NOMO-1 (cell line): ENCODE data around the gene NAP1L5.
A peak's percentile ranks its signal among the peaks of the same experiment; 100 is the strongest.

ENCODE experiments used
- DNase-seq, 2 experiments: peaks; one replicate each; lab custom pipeline; 2025; ENCODE audit not compliant: unreplicated experiment in 2 of 2; lab: John Stamatoyannopoulos, UW

NAP1L5 gene

DNA sequence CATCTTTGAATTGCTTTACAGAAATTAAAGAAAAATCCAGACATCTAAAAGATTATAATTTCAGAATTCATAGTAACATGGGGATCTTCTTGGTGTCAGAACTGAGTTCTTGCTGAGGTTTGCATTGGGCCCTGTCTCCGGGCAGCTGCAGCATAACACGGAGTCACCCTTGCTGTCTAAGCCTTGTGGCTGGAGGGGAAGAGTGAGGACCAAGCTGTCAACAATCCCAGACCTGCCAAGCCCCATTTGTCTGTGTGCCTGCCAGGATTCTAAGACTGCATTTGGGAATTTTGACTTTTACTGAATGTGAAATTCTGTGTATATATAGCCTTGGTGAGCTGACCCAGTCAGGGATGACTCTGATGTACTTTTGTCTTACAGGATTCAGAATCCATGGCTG lies 25.2 kb upstream of the NAP1L5 start:
- no peak for DNase-seq

DNA sequence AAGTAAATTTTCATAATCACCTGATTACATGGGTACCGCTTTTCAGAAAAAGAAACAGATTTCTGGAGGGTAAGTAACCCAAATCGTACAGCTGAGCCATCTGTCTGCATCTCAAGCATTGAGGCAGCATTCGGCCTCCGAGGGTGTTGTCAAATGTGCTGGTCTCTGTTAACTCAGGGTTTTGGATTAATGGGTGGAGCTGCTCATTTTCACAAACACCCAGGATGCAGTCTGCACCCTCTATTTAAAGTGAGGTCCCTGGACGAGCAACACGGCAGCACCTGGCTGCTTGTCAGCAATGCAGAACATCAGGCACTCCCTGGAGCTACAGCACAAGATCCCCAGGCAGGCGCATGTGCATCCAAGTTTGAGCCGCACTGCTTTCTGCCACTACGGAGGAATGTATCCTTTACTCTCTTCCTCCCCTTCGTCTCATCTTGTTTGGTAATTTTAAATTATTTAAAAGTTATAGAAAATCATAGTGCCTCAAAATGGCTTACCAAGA lies 24.7 kb upstream of the NAP1L5 start:
- no peak for DNase-seq

DNA sequence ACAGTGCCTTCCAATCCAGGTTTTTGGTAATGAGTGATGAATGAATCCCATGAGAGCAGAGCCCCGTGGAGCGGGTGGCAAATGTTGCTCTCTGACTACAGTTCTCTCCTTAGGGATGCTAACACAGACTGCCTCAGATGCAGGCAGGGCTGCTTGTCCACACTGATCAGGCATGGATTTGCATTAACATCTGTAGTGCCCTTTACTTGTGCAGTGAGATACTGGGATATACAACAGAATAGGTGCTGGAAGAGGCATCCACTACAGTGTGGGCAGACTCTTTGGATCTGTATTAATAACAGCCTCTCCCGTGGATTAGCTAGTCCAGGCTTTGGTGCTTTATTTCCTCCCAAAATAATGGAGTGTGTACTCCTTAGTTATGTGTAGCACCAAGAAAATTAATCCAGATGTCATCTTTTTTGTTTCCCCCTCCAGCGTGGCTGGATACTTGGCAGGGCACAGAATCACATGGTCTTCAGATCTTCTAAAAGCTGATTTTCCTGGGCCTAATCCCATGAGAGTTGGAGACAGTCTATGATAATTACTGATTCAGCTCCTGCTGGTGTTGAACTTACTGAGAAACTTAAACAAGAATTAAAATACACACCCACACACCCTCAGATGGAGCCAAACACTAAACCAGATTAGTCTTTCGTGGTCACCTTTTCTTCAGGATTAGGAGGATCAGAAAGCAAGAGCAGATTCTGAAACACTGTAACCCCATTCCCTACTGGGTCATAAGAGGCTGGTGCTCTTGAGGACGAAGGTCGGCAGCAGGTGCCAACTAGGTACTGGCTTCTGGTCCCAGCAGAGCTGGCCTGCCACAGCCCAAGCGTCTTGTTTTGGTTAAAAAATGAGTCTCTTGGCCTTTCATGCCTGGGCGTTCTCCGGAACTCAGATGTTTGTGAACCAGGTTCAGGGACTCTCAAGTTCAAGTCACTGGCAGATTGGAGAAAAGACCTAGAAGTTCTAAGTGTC lies 23.1 kb upstream of the NAP1L5 start:
- DNase-seq, result no peak

DNA sequence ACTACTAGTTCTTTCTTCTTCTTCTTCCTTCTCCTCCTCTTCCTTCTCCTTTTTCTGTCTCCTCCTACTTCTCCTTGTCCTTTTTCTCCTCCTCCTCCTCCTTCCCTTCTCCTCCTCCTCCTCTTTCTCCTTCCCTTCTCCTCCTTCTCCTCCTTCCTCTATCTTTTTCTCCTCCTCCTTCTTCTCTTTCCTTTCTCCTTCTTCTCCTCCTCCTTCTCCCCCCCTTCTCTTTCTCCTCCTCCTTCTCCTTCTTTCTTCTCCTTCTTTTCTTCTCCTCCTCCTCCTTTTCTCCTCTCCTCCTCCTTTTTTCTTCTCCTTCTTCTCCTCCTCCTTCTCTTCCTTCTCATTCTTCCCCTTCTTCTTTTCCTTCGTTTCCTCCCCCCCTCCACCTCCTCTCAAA lies 21.8 kb upstream of the NAP1L5 start:
- peak in 1 of 2 experiments; percentile 2 for DNase-seq

DNA sequence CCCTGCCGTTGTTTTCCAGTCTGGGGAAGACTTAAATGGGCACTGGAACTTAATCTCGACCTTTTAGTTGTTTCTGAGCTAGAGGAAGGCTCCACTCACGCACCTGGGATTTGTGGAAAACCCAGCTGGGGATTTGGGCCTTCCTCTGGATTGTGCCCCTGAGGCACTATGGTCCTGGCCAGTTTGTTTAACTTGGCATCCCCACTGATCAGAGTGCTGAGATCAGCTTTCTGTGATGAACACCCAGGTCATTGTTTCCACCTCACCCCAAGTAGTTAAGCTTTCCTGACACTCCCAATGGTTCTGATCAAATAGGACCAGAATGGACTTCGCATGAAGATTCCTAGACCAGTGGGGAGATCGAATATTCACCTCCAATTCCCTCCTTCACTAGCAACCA lies 20.5 kb upstream of the NAP1L5 start:
- DNase-seq, result no peak

DNA sequence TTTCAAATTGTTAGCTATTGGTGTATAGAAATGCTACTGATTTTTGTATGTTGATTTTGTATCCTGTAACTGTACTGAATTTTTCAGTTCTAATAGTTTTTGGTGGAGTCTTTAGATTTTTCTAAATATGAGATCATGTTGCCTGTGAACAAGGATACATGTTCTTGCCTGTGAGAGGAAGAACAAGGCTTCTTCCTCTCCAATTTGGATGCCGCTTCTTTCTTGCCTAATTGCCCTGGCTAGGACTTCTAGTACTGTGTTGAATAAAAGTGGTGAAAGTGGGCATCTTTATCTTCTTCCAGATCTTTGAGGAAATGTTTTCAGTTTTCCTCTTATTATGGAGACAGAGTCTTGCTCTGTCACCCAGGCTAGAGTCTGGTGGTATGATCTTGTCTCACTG lies 16.2 kb upstream of the NAP1L5 start:
- DNase-seq, result no peak

DNA sequence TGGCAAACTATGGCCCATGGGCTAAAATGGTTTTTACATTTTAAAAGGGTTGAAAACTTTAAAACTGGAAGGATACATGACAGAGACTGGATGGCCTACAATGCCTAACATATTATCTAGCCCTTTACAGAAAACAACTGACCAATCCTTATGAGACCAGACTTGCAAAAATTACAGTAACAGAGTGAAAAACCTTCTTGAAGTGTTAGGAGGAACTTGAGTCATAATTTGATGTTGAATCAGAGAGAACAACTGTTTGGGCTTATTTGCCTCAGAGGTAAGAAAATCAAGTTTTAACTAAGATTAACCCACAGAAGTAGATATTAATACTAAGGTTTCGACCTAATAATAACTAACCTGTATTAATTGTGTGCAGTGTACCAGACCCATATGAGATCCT lies 12.4 kb upstream of the NAP1L5 start:
- no peak for DNase-seq

DNA sequence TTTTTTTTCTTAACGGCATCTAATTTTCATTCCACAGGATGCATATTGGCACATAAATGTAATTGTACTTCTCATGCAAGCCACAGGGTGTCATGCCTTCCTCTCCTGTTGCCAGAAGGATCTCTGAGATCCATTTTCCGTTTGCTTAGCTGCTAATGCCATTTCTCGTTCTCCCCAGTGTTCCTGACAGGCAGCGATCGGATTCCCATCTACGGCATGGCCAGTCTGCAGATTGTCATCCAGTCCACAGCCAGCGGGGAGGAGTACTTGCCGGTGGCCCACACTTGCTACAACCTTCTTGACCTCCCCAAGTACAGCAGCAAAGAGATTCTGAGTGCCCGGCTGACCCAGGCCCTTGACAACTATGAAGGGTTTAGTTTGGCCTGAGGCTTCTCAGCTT lies 8.9 kb upstream of the NAP1L5 start:
- DNase-seq, result no peak

DNA sequence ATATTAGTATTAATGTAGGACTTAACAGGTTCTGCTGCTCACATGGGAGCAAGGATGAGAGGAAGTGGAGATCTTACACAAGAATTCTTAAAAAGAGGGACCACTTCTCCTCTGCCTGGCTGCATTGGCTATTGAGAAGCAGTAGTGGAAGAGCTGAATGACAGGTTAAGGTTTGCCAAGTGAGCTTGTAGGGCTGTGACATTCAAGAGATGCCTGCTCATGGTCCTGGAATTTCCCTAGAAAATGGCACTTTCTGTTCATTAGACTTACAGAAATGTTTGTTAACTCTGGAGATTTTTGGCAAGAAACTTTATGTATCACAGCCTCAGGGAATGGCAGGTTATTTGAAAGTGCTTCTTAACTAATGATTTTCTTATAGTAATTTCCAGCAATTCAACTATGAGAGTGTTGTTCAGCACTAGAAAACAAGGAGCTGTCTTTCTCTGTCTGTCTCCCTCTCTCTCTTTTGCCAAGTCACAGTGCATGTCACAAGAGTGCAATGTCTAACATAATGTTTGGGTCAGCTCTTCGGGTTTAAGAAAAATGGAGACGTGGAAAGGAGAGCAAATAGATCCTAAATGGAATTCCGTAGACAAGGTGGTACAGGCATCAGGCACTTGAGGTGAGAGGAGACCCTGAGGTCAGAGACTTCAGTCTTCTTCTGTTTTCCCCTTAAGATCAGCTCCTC lies 8.3 kb upstream of the NAP1L5 start:
- no peak for DNase-seq

DNA sequence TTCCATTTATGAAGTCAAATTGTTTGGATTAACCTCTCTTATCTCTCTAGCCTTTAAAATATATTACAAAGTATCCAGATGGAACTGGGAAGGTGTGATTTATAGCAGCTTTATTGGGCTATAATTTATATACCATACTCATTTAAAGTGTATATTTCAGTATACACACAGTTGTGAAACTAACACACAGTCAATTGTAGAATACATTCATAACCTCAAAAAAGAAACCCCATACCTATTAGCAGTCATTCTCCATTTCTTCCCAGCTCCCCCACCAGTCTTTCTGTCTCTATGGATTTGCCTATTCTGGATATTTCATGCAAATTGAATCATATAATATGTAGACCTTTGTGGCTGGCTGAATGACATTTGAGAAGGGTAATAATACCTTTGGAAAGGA lies 7.6 kb upstream of the NAP1L5 start:
- DNase-seq, result no peak

DNA sequence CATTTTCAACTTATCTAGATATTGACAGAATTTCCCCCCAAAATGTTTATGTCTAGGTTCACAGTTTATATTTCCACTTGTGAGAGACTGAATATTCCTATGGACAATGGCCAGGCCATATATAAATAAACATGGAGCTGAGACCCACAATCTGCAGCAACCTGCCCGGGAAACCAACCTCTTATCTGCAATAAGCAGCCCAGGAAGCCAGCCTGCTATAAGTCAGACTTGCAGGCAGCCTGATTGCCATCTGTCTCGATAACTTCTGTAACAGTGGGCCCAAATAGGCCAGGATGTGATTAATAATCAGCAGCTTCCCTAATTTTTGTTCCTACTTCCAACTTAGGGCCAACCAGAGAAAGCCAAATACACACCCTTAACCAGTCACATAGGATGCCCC lies 5.2 kb upstream of the NAP1L5 start:
- no peak for DNase-seq

DNA sequence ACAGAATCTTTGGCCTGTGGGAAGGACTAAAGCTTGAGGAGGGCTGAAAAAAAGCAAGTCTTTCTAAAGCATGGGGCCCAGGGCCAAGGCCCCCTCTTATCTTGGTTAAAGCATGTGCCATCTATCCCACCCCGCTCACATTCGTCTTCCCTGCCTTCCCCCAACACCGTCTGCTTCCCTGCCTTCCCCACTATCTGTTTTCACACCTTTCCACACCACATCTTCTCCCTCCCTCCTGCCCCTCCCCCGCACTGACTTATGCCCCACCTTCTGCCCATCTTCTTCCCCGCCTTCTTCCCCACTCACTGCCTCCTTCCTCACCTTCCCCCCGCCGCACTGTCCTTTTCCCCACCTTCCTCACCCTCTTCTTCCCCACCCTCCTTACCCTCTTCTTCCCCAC lies 890 bp upstream of the NAP1L5 start:
- no peak for DNase-seq

DNA sequence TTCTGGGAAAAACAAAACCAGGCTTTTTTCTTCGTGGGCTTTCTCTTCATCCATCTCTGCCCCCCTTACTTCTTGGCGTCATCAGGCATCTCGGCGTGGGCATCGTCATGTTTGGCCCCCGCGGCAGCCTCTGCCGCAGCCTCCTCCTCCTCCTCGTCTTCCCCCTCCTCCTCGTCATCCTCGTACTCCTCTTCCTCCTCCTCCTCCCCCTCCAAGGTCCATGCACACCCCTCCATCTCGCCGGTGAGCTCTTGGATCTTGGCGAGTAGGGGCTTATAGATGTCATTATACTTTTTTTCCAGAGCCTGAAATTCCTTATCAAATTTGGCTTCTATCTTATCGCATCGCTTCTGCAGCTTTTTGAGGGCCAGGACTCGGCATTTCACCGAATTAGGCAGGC lies 488 bp downstream of the NAP1L5 start:
- no peak for DNase-seq

DNA sequence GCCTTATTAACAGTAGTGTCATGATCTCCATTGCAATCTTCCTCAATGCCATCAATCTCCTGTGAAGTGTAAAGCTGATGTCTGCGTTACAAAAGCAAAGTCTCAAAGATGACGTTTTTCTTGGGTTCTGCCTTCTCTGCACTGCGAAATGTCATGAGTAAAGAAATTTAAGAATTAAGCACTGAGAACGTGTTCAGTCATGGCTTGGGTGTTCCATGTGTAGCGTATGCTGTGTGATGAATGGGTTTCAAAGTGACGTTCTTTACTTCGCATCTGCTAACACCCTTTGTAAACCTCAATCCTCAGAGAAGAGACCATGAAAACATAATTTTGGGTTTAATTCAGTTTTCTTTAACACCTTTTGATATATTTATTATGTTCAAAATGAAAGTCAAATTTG lies 999 bp downstream of the NAP1L5 start:
- DNase-seq, result no peak

DNA sequence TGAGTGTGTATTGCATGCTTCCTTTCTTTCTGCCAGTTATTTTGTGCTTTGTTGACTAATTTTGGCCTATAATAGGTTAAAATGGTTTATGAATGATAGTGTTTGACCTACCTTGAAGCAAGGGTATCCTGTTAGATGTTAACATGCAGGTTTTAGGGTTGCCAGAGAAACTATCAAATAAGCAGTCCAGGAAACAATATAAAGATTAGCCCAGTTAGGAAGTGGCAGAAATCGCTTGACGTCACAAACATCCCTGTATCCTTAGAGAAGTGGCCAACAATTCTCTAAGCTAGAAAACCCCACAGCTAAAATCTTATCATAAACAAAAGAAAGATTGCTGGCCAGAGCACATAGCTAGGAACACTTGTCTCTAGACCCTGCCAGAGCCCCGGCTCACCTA lies 3.8 kb downstream of the NAP1L5 start:
- no peak for DNase-seq

DNA sequence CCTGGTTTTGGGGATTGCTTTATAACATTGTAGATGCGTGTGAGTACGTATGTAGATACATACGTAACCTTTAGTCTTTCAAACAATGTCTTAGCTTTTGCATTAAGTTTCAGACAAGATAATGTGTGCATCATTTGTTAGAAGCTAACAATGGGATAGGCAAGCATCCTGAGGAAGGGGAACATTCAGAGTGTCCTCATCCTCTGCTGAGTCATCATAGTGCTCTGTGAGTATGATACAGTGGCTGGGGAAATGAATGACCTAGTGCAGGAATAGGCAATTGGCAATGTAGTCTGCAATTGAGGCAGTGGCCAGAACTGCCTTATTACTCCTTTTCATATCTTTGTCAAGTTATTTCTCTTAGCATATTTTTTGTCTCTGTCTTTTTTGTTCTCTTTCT lies 7.3 kb downstream of the NAP1L5 start:
- DNase-seq, result no peak

DNA sequence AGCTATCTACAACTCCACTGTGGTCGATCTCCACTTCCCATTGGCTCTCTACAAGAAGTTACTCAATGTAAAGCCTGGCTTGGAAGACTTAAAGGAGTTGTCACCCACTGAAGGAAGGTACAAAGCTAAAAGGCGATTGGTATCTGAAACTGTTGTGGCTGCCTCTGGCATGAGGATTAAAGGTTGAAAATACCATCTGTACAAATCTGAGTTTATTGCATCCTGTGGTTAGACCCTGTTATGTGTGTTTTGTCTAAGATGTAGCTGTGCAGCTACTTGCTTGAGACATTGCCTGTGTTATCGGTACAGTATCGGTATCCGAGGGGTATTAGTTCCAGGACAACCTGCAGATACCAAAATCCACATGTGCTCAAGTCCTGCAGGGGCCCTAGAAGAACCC lies 16.4 kb downstream of the NAP1L5 start:
- no peak for DNase-seq

DNA sequence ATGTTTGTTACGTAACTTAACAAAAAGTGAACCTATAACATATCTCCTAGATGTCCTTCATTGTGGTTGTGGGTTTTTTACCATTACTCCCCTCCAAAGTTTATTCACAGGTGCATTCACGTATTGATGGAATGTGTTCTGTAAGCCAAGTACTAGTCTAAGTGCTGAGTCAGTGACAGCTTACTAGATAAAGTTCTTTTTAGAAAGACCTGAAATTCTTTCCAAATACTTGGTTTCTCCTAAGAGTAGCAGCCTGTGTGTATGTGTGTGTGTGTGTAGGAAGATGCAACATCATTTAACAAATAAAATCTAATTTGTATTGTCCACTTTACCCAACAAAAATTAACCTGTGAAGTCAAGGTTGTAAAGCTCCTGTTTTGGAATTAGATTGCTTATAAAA lies 22.1 kb downstream of the NAP1L5 start:
- no peak for DNase-seq

DNA sequence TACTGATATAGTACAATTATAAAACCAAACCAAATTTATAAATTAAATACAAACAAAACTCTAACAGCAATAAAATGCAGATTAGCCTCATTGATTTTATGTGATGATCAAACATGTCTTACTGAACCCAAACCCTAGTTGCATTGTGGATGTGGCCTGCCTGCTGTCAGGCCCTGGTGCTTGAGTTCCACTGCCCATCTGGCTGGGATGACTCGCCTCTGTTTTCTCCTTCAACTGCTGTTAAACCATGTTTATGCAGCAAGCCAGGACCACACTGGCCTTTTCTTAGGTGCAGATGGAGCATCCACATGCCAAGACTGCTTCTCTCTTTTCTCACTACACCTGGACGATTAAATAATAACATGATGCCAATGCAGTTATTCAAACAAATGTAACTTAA lies 22.6 kb downstream of the NAP1L5 start:
- no peak for DNase-seq

DNA sequence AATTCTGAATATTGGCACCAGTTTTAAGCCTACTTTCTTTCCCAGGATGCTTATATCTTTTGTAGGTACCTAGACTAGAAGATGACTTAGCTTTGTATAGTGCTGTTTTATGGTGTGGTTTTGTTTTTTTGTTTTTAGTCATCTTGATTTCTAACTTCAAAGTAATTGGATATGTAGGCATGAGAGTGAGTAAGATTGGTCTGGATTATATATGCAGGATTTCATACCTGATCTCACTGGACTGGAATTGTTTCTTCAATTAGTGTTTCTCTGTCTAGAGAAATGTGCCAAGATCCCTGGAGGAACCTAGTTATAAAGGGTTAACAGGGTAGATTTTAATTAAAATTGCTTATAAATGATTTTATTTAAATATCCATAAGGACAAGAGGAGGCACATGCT lies 23.1 kb downstream of the NAP1L5 start:
- DNase-seq, result no peak

DNA sequence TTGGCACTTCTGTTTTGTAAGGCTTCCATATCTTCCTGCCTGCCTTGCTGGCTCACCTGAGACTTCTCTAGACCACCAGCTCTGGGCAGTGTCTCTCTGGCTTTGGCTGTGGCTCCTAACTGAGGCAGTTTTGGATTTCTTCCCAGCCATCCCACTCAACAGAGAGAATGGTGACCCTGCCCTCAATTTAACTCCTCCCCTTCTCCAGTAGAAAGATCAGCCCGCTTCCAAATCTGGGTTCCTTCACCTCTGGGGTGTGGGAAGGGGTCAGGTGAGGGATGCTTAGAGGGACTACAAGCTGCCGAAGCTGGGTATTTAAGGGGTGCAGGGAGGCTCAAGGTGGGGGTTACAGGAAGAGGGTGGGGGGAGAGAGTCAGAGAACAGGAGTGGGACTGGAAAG lies 23.7 kb downstream of the NAP1L5 start:
- no peak for DNase-seq

DNA sequence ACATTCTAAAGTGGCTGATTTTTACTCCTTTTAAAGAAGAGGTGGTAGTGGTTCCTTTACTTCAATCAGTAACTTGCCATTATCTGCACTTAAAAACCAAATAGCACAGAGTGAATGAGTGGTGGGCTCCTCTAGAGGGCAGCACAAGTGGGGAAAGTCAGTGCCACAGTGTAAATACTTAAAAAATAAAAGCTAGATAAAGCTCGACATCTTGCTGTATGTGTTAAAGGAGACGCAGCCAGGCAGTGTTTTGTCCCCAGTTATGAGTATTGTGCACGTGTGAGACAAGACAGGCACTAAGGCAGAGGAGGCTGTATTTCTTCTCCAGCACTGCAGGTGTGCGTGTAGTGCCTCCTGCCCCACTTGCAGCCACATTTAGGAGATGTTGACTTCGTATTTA lies 24.6 kb downstream of the NAP1L5 start:
- peak in 1 of 2 experiments; percentile 9 for DNase-seq
